OCI-LY3 (cell line): ENCODE results near the gene PTPN6.

Experiments
- EZH2phosphoT487 ChIP-seq: fragments of 200-600 bp; shearing (Covaris generic); IDR thresholded peaks from 2 replicates; pipeline ENCODE4 v1.6.1; 2018; ENCODE audit warnings: antibody characterized with exemption, mixed run types, low read depth
- TF ChIP-seq, protein P1 (sequence below): fragments of 200-600, 300-600 bp; sonication (generic); IDR thresholded peaks from 2 replicates; pipeline ENCODE4 v1.5.1; 2014; ENCODE audit warnings: antibody characterized with exemption, low read length, low read depth

GRCh38 chr12:6960593-6961277 is 9.6 kb downstream of the PTPN6 start:
- TF ChIP-seq, protein P1, sequence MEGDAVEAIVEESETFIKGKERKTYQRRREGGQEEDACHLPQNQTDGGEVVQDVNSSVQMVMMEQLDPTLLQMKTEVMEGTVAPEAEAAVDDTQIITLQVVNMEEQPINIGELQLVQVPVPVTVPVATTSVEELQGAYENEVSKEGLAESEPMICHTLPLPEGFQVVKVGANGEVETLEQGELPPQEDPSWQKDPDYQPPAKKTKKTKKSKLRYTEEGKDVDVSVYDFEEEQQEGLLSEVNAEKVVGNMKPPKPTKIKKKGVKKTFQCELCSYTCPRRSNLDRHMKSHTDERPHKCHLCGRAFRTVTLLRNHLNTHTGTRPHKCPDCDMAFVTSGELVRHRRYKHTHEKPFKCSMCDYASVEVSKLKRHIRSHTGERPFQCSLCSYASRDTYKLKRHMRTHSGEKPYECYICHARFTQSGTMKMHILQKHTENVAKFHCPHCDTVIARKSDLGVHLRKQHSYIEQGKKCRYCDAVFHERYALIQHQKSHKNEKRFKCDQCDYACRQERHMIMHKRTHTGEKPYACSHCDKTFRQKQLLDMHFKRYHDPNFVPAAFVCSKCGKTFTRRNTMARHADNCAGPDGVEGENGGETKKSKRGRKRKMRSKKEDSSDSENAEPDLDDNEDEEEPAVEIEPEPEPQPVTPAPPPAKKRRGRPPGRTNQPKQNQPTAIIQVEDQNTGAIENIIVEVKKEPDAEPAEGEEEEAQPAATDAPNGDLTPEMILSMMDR = peak; percentile 41
- TF ChIP-seq EZH2phosphoT487 = no peak
